CD4-positive, alpha-beta T cell treated with Interleukin-6 at 100 ng/mL for 8 hours (primary cell): ENCODE results near the gene C2CD3.
"Not testable (repeated sequence)": the region's sequence is repeated elsewhere in the genome, so short reads cannot be mapped to it uniquely, and the experiment has no call there.

Source experiments
- DNase-seq: peaks from one replicate; pipeline ENCODE4 v3.0.0-alpha.2; 2020; ENCODE audit warnings: mixed read lengths, low spot score

Gene C2CD3

DNA sequence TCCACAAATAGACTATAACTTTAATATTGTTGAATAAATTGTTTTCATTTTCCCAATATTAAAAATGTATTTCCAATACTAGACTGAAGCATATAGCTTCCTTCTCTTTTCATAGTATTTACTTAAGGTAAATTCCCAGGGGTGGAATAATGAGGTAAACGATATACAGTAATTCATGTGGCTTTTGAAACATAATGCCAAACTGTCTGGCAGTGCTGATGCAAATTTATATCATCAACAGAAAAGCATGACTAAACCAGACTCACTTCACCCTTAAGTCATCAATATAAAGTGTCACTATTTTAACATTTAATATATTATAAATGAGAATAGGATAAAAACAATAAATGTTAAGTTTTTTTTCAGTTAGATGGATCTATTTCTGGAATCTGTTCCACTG is 13.6 kb downstream of the C2CD3 start:
- DNase-seq: no peak

DNA sequence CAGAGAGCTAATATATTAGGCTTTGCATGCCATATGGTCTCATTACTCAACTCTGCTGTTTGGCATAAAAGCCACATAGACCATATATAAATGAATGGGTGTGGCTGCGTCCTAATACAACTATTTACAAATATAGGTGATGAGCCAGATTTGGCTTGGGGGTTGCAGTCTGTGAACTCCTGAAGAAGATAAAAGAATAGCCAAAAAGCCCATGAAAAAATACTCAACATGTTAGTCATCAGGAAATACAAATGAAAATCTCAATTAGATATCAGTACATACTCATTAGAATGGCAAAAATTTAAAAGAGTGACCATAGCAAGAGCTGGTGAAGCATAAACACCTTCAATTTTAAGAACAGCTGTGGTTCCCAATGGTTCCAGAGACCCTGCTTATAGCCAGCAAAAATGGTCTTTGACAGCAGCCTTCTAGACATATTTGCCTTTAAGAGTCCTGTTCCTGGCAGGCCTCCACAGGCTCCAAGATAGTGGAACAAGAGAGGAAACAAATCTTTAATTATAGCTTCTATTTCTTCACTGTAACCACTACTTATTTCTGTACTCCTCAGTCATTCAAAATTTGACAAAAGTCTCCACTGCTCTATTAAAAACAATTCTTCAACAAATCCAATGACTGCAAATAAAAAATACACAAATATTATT is 16.1 kb downstream of the C2CD3 start:
- no peak for DNase-seq

DNA sequence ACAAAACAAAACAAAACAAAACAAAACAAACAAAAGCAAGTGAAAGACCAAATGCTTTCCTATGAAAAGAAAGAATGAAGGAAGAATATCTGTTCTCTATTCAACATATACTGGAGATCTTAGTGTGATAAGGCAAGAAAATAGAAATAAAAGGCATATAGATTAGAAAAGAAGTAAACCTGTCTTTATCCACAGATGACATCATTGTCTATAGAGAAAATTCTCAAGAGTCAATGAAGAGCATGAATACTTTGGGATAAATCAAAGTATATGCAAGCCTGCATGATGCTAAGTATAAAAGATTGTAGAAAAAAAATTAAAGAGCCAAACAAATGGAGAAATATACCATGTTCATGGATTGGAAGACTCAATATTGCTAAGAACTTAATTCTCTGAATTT is 17.6 kb downstream of the C2CD3 start:
- DNase-seq: no peak

DNA sequence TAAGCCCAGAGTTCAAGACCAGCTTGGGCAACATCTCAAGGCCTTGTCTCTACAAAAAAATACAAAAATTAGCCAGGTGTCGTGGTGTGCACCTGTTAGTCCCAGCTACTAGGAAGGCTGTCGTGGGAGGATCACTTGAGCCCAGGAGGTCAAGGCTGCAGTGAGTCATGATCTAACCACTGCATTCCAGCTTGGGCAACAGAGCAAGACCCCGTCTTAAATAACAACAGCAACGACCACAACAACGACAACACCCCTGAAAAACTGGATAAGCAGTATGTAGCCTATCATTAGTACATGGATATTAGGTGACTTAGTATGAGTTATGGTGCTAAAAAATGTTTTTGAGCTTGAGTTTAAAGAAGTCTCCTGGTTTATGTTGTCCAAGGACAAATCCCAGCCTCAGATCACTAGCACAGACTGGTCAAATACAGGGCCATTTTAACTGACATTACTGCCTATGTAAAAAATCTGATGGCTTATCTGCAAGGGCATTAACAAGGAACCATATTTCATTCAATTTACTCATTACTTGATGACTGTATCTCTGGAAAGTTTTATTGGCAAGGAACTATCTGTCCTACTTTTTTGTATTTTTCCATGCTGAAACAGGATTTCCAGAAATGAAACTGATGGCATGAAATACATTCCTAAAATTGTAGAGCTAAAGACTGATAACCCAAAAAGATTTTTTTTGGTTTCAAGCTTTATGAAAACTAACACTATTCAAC is 23.4 kb downstream of the C2CD3 start:
- no peak for DNase-seq

DNA sequence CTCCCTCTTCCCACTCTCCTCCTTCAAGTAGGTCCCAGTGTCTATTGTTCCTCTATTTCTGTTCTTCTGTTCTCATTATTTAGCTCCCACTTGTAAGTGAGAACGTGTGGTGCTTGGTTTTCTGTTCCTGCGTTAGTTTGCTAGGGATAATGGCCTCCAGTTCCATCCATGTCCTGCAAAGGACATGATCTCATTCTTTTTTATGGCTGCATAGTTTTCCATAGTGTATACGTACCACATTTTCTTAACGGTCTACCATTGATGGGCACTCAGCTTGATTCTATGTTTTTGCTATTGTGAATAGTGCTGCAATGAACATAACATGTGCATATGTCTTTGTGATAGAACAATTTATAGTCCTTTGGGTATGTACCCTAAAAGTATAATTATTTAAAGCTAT is 26.2 kb downstream of the C2CD3 start:
- no peak for DNase-seq

DNA sequence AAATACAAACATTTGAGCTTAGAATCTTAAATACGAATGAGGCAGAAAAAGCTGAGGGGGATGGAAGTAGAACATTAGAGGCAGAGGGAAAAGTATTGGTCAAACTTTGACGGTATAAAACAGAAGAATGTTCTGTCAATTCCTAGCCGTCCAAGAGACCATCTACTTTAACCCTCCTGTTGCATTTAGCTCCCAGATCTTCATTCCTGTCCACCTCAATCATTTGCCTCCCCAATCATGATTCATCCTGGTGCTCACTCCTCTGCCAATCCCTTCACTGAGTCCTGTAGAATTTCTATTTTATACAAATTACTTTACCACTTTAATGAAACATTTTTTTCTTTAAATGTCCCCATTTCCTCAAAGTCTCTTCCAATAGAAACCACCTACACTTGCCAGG is 28.2 kb downstream of the C2CD3 start:
- DNase-seq: no peak

DNA sequence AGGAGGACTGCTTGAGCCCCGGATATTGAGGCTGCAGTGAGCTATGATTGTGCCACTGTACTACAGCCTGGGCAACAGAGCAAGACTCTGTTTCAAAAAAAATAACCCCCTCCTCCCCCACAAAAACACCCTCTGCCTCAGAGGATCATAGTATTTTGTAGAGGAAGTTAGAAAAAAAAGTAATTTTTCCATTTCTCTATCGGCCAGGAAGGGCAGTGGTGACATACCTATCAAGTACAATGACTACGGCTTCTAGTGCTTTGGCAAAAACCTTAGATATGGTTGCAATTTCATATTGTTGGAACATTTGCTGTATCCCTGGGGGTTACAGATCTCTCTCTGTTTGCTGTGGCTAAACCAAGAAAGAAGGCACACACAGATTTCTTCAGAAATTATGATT is 28.9 kb downstream of the C2CD3 start:
- no peak for DNase-seq

DNA sequence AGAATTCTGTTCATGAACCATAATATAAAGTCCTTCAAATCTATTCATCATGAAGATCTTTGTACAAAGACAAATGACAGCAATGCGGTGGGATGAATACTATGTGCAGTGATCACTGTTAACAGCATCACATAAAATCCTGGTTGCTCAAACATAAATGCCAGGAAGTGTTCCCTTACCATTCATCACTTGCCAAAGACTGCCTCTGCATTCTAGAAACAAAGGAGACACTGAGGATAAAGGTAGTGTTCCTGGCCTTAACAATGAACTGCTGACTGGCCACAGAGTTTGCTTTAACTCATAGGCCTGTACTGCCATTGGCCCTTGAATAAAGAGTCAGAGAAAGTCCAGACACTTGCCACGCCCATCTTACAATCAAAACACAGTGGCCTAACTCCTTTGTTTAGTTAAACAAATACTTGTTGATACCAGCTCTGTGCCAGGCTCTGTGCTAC is 29.5 kb downstream of the C2CD3 start:
- no peak for DNase-seq

DNA sequence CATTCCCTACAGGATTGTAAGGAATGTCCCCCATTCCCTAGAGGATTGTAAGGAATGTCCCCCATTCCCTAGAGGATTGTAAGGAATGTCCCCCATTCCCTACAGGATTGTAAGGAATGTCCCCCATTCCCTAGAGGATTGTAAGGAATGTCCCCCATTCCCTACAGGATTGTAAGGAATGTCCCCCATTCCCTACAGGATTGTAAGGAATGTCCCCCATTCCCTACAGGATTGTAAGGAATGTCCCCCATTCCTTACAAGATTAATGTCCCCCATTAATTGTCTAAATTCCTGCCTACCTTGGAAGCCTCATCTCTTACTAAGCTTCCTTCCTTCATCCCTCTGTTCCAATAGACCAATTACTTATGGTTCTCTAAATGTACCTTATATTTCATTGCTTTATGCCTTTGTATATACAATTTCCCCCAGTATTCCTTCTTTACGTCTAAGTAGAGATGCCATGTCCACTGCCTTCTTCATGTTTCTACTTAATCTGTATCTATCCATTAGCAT is 30.8 kb downstream of the C2CD3 start:
- DNase-seq: not testable (repeated sequence)

DNA sequence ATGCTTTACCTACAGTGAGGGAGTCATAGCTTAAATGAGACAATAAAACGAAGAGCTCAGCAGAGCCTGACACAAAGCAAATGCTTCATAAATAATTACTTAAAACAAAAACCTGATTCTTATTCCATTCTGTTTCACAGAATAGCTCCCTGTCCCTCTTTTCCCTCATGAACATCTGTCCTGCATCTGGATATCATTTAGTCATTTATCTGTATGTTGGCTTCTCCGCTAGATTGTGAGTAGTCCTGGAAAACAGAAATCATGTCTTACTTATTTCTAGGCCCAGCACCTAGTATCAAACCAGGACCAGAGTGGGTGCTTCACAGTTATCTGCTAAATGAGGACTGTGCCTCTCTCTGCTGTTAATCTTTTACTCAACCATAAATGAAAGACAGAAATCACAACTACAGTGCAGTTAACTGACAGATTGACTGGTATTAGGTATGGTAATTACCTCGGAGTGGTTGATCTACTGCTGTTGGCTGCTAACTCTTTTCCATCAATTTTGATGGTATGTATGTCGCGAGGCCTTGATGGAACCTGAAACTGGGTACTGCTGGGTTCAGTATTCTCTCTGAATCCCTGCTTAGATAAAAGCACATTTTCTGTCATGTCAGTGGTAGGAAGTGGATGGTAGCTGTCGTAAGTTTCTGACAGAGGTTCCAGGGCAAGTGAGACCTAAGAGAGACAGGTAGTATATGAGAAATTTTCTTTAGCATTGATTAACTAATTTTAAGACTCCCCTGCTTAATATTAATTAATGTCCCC is 31.5 kb downstream of the C2CD3 start:
- DNase-seq: no peak

DNA sequence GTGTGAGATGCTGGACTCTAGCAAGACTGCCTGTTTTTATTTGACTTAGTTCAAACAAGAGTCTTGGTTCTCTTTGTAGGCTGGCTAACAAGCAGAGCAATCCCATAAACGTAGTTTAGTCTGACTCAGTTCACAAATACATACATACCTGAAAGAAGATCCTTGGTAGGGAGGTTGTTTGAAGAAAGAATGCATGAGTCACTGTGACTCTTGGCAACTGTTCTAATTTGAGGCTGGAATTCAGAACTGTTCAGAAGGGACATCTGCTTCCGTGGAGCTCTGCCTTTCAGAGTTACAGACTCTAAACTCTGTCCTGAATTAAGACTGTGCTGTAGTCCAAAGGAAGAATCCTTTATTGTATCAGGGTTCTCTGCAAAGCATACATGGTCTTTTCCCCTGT is 32.2 kb downstream of the C2CD3 start:
- DNase-seq: no peak

DNA sequence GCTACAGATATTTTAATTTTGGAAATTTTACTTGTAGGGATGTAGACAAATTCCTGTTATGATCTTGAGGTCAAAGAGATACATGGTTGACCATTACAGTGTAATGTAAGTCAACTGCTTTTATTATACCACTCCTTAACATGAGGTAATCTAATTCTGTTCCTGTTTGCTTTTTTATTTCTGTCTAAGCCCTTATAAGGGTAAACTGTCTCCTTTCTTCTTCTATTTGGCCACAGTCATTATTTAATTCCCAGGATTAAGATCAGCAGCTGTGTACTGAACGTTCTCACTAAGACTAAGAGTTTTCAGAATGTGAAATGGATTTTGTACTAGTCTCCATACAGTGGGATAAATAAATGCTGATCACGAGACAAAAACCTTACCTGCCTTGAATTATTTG is 32.8 kb downstream of the C2CD3 start:
- no peak for DNase-seq

DNA sequence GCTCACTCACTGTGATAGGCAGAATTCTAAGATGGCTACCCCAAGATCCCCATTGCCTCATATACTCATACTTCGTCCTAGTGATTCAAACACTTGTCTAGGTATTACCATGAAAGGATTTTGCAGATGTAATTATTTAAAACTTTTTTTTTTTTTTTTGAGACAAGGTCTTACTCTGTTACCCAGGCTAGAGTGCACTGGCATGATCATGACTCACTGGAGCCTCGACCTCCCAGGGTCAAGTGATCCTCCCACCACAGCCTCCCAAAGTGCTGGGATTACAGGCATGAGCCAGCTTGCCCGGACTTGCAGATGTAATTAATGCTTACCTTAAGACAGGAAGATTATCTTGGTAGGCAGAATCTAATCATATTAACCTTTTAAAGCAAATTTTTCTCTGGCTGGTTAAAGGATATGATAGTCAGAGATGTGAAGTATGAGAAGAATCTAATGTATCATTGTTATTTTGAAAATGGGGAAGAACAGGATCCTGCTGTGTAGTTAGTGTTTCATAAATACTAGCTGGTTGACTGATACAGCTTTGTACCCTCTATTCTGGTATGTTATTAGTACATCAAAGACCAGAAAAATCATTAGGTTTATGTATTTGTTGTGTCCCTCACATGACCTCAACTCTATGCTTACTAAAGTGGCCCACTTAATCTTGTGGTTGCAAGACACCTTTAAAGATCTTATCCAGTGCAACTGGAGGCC is 35.5 kb downstream of the C2CD3 start:
- no peak for DNase-seq

DNA sequence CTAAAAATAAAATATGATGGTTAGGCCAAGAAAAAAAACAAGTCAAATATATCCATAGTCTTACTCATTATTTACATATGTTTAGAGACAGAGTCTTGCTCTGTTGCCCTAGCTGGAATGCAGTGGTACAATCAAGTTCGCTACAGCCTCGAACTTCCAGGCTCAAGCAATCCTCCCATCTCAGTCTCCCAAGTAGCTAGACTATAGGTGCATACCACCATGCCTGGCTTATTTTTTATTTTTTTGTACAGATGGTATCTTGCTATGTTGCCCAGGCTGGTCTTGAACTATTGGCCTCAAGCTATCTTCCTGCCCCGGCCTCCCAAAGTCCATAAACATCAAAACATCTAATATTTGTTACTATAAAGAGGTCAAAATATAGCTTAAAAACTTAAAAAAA is 36.1 kb downstream of the C2CD3 start:
- no peak for DNase-seq

DNA sequence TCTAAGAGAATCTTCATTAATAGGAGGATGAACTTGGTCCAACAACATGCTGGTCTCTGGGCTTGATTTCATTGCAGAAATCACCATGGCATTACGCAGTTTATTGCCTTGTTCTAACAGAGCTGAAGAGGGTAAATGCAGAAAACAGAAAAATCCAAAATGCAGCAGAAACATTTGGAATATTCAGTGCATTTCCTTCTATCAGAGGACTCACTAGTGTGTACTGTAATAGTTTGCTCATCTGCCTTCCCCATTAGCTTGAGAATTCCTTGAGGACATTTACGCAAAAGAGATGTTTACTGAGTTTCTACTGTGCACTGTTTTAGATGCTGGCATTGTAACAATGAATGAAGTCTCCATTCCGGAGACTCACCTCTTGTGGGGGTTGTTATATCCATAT is 37.4 kb downstream of the C2CD3 start:
- no peak for DNase-seq

DNA sequence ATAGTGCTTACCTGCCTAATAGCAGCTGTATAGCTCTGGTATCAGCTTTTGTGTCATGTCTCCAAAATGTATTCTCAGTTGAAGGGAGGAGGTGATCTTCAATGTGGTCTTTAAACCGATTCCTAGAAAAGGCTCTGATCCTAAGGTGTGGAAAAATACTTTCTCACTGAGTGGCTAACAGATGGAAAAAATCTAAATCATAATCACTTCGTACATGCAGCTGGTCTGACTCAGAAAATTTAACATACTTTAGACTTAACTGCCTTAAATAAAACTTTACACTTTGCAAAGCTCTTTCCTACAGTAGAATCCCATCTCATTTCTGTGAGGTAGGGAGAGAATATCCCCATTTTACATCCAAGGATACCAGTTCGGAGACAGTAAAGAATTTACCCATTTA is 38.0 kb downstream of the C2CD3 start:
- DNase-seq: no peak

DNA sequence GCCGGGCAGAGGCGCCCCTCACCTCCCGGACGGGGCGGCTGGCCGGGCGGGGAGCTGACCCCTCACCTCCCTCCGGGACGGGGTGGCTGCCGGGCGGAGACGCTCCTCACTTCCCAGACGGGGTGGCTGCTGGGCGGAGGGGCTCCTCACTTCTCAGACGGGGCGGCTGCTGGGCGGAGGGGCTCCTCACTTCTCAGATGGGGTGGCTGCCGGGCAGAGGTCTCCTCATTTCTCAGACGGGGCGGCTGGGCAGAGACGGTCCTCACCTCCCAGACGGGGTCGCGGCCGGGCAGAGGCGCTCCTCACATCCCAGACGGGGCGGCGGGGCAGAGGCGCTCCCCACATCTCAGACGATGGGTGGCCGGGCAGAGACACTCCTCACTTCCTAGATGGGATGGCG is 41.7 kb downstream of the C2CD3 start:
- DNase-seq: not testable (repeated sequence)

DNA sequence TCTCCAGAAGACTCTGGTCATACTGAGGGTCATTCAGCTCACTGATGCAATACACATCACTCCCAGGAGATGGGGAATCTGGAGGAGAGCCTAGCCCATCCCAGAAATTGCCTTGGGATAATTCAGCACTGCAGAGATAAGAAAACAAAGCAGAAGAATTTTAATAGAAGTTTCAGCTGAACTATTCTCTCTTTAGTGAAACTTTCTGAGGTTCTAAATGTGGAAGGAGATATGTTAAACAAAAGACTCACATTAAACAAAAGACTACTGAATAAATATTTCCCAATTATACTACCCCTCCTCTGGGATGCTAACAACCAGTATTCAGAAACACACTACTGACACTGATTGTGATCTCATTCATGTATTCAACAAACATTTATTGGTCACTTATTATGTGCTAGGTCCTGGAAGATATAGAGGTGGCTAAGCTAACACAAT is 47.8 kb downstream of the C2CD3 start:
- no peak for DNase-seq

DNA sequence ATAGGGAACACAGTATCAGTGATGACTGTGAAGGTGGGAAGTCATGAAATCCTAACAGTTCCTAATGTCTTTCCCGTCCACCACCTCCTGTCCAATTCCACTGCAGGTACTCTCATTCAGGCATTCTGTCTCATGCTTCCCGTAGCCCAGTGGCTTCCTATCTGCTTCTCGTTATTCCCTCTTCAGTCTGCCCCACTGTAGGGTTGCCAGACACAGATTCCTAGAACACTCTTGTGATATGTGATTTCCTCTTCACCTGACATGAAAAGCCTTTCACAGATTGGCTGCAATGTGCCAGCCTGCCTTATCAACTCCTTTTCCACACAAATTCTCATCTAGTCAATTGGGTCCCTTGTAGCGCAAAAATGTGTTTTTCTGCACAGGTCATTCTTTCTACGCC is 49.0 kb downstream of the C2CD3 start:
- no peak for DNase-seq

DNA sequence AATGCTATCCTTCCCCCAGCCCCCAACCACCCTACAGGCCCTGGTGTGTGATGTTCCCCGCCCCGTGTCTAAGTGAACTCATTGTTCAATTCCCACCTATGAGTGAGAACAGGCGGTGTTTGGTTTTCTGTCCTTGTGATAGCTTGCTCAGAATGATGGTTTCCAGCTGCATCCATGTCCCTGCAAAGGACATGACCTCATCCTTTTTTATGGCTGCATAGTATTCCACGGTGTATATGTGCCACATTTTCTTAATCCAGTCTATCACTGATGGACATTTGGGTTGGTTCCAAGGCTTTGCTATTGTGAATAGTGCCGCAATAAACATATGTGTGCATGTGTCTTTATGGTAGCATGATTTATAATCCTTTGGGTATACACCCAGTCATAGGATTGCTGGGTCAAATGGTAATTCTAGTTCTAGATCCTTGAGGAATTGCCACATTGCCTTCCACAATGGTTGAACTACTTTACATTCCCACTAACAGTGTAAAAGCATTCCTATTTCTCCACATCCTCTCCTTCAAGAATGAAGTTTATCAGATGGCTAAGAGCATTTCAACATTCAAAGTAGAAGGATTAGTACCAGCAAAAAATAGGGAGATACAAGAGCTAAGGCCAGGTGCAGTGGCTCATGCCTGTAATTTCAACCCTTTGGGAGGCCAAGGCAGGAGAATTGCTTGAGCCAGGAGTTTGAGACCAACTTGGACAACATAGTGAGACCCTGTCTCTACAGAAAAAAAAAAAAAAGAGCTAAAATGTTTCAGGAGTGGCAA is 50.4 kb downstream of the C2CD3 start:
- not testable (repeated sequence) for DNase-seq

DNA sequence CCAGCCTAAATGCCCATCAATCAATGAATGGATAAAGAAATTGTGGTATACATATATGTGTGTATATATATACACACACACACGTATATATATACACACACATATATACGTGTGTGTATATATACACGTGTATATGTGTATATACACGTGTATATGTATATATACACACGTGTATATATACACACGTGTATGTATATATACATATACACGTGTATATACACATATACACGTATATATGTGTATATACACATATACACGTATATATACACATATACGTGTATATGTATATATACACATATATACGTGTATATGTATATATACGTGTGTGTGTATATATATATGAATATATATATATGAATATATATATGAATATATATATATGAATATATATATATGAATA is 54.1 kb downstream of the C2CD3 start:
- no peak for DNase-seq
